ENCODE data around the gene SMLR1.
A peak's percentile ranks its signal among the peaks of the same experiment; 100 is the strongest.

Gene SMLR1

DNA sequence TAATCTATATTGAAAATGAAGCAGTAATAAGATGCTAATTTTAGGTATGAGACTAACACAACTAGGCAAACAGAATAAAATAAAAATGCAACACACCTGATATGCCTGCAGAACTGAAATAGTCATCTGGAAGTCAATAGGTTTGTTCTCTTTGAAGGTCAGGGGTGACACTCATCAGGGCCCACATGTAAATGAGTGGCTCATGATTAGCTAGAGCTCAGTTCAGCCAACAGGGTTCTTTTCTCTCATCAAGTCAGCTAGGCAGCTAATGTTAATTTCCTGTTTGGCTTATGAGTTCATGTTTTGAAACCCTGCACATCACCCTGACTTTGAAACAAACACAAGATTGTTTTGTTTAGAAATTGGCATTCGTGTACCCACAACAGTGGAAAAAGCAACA, 23.8 kb downstream of the SMLR1 start:
- no peak for DNase-seq (ENCODE audit: low spot score)

- no peak for DNase-seq (ENCODE audit: low spot score)
Observed at GRCh38 chr6:130852844-130853554, 25.8 kb downstream of the SMLR1 start.

DNA sequence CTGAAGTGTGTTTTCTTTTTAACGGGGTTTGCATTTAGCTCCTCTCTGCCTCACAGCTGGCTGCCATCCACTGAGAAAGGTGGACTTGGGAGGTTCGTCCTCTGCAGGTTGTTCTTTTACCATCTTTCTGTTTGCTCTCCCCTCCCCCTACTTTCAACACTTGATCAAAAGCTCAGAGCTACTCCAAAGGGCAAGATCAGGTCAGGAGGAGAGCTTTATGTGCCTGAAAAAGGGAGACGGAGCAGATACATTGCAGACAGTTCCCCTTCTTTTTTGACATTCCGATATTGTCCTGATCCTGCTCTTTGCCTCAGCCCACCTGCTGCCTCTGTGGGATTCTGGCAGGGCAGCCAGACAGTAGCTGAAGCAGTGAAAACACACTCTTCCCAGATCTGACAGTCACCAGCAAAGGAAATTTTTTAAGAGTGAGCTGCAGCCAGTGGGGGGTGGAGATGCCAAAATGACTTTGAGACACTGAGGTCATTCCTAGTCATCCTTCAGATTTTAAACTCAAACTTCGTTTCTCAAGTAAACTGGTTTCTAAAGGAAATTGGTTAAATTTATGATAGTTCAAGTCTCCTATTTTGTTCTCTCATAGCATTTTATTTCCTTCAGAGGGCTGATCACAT, 26.5 kb downstream of the SMLR1 start:
- DNase-seq (ENCODE audit: low spot score): peak; percentile 79

DNA sequence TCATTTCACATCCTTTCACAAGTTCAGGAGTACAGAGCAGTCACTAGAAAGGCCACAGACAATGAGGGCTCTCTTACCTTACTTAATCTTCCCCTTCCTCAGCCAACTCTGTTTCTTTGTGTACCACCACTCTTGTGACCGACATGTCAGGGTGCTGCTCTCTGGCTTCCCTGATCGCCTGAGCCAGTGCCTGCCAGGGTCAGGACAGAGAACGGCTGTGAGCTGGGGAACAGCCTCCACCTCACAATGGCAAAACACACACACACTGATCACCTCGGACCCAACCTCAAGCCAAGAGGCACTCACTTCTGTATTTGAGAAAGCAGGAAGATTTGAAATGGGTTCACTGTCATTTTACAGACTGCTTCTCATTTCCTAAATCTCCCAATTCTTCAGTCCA, 30.8 kb downstream of the SMLR1 start:
- DNase-seq (ENCODE audit: low spot score): no peak

- DNase-seq (ENCODE audit: low spot score): no peak
Observed at GRCh38 chr6:130858498-130859160, 31.4 kb downstream of the SMLR1 start.

DNA sequence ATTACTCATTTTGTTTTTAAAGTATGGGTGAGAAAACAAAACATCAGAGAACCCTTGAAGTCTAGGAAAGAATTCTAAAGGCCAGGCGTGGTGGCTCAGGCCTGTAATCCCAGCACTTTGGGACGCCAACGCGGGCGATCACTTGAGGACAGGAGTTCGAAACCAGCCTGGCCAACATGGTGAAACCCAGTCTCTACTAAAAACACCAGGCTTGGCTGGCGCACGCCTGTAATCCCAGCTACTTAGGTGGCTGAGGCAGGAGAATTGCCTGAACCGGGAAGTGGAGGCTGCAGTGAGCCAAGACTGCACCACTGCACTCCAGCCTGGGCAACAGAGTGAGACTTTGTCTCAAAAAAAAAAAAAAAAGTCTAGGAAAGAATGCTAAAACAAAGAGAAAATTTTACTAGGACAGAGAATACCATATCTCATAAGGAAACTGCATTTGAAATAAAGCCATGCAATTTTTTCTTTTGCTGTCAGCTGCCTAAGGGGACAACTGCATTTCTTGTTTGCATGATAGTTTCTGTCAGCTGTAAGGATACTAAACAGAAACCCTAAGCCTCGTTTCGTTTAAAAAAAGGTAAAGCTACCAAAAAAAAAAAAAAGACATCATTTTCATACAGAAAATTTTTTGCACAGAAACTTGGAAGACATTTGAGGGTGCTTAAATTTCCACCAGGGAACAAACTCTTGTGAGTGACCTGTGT, 32.1 kb downstream of the SMLR1 start:
- no peak for DNase-seq (ENCODE audit: low spot score)

DNA sequence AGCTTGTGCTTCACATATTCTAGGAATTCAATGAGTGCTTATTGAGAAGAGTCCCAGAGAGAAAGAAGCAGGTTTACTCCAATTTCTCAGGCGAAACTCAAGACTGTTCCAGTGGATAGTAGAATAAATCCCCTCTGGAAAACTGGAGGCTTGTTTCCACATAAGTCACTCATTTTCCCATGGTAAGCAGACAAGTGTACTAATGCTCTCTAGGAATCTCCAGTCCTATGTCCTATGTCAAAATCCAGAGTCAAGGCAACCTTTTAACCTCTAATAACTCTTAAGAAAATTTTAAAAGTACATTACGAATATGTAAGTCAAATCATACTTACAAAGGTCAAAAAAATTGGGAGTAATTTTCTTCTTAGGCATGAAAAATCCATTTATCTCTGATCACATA, 35.2 kb downstream of the SMLR1 start:
- DNase-seq (ENCODE audit: low spot score): no peak

- DNase-seq (ENCODE audit: low spot score): no peak
Observed at GRCh38 chr6:130863415-130864230, 36.4 kb downstream of the SMLR1 start.

- no peak for DNase-seq (ENCODE audit: low spot score)
Observed at GRCh38 chr6:130864344-130864743, 37.1 kb downstream of the SMLR1 start.

DNA sequence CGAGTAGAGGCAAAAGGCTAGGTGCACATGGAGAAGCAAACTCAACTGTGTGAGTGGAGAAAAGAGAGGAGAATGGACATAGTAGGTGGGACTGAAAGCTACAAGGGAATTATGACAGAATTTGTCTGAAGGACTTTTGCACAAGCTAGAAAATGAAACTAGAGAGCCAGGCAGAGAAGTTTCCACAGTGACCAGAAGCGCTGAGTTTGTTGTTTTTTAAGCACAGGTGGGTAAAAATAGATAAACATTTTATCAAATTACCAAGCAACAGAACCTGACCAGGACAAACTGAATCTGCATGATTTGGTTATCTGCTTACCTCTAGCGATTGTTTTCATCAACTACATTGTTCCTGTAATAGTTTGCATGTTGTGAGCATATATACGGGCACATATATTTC, 38.6 kb downstream of the SMLR1 start:
- DNase-seq (ENCODE audit: low spot score): no peak

GRCh38 chr6:130869681-130870080, 42.5 kb downstream of the SMLR1 start:
- no peak for DNase-seq (ENCODE audit: low spot score)

DNA sequence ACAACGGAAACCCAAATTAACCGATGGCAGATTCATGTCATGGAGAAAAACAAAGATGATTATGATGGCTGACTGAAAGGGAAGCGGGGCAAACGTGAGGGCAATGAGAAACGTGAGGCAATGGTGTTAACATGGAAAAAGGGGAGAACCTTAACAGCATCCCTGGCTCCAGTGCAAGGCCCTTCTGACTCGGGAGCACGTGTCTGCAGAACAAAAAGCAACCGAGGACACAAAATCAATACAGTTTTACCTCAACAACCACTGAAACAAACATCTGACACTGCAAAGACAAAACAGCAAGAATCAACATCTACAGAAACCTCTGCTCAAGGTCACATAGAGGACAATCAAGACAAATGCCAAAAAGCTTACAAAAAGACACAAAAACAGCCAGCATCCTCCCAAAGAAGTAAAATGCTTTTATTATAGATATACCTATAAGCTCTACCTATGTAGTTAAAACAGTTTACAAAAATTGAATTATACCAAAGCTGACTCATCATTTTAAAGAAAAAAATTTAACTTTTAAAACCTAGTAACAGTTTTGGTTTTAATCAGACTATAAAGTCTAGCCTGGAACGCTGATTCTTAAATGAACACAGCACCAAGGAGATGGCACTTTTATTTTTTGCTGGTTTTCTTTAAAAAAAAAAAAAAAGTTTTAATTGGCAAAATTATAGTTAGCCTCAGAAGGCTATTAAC, 43.1 kb downstream of the SMLR1 start:
- no peak for DNase-seq (ENCODE audit: low spot score)

GRCh38 chr6:130872250-130873095, 45.3 kb downstream of the SMLR1 start:
- peak; percentile 73 for DNase-seq (ENCODE audit: low spot score)

GRCh38 chr6:130873746-130874145, 46.5 kb downstream of the SMLR1 start:
- no peak for DNase-seq (ENCODE audit: low spot score)

GRCh38 chr6:130879826-130880225, 52.6 kb downstream of the SMLR1 start:
- DNase-seq (ENCODE audit: low spot score): no peak

- no peak for DNase-seq (ENCODE audit: low spot score)
Observed at GRCh38 chr6:130882370-130882769, 55.2 kb downstream of the SMLR1 start.

DNA sequence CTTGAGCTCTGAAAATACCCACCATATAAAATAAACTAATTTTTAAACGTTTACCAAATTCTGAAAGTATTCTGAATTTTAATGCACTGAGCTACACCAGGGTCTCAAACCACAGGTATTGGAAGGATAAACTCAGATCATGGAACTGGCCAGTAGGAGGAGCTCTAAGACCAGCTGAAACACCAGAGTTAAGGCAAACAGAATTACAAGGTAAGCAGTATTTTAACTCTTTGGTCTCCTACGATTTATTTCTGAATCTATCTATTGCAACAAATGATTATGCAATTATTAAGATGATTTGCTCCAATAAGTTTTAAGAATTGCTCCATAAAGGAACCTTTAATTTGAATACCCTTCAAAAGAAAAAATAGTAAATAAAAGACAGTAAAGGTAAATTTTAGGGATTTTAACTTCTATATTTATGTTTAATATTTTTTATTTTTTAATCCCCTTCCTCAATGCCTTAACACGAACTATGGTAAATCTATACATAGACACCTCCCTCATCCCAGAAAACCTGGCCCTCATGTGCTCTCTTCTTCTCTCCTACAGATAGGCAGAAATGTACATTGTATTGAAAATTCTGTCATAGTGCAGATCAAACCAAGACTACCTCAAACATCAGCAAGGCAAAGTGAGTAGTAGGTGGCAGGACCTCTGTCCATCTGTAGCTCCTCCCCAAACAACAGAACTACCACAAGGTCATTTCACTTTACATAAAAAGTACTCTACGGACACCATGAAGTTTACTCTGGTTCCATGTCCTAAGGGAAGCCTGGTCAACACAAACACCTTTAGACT, 58.4 kb downstream of the SMLR1 start:
- peak; percentile 68 for DNase-seq (ENCODE audit: low spot score)

Data from AG20443 (cell line).